ENCODE data around the gene CIC. TPM values are rescaled to one million over a fixed set of nuclear protein-coding genes. Genes with fewer than 3 reads are reported as not detected.

CIC gene
- total and polyA plus RNA-seq, 9 of the 15 experiments (the other 6 are each of a cell fraction or from before 2014, with no cell fraction given) = 0.07 to 44.7 (median 8.6) TPM

GRCh38 chr19:42268142-42268703 lies 829 bp upstream of the CIC start (continued):
- peak in 1 of 2 experiments; percentile 24 for TF ChIP-seq AFF1 (IDR thresholded peaks at IDR 0.05; ENCODE audit: low read depth in 1 of 2, partially characterized antibody in 2 of 2)
- TF ChIP-seq RFX1 (IDR thresholded peaks at IDR 0.05) = peak; percentile 68
- TF ChIP-seq CCNT2 (IDR thresholded peaks at IDR 0.05; ENCODE audit: borderline replicate concordance, extremely low read depth, insufficient read length, low read depth, low read length) = no peak
- 0 out of 2 replicates have a peak, but pooled peaks have one; percentile 68 for TF ChIP-seq HMGXB4 (CRISPR knock-in tag; IDR thresholded peaks at IDR 0.05)
- TF ChIP-seq GABPA (tag; conservative IDR thresholded peaks at IDR 0.05; ENCODE audit: low read depth) = no peak
- TF ChIP-seq MAFG (tag; conservative IDR thresholded peaks at IDR 0.05) = no peak
- TF ChIP-seq ZBTB17 (CRISPR knock-in tag; IDR thresholded peaks at IDR 0.05) = peak; percentile 72
- peak; percentile 65; the same call in 1 of the 2 replicates for TF ChIP-seq MXI1 (IDR thresholded peaks at IDR 0.05; ENCODE audit: low read depth, low read length)
- TF ChIP-seq HEY1 (CRISPR knock-in tag; IDR thresholded peaks at IDR 0.05; ENCODE audit: borderline replicate concordance) = no peak
- TF ChIP-seq CTCF (IDR thresholded peaks at IDR 0.05 in 2 of 3, conservative IDR thresholded peaks at IDR 0.05 in 1 of 3; ENCODE audit: insufficient read depth in 2 of 3, low read depth in 1 of 3, low read length in 3 of 3) = no peak
- TF ChIP-seq ZNF280B (CRISPR knock-in tag; IDR thresholded peaks at IDR 0.05) = no peak
- TF ChIP-seq MAFF (IDR thresholded peaks at IDR 0.05; ENCODE audit: low read length) = no peak
- TF ChIP-seq BDP1 (IDR thresholded peaks at IDR 0.05; ENCODE audit: insufficient read depth, insufficient read length) = no peak
- TF ChIP-seq CBX1 (IDR thresholded peaks at IDR 0.05; ENCODE audit: low read depth) = peak; percentile 49; the same call in 1 of the 2 replicates
- no peak for TF ChIP-seq ZNF507 (tag; conservative IDR thresholded peaks at IDR 0.05)
- TF ChIP-seq RAD51 (IDR thresholded peaks at IDR 0.05; ENCODE audit: borderline replicate concordance, low read depth) = peak; percentile 77
- peak; percentile 75 for TF ChIP-seq CXXC5 (CRISPR knock-in tag; IDR thresholded peaks at IDR 0.05)
- peak; percentile 43; the same call in 1 of the 2 replicates for TF ChIP-seq BACH1 (tag; IDR thresholded peaks at IDR 0.05)
